ENCODE data around the gene EPB41L4B. TPM values are rescaled to one million over a fixed set of nuclear protein-coding genes. Genes with fewer than 3 reads are reported as not detected.

The EPB41L4B gene
- total RNA-seq, 1 experiment from 2014 or later, result 20.2 TPM

DNA sequence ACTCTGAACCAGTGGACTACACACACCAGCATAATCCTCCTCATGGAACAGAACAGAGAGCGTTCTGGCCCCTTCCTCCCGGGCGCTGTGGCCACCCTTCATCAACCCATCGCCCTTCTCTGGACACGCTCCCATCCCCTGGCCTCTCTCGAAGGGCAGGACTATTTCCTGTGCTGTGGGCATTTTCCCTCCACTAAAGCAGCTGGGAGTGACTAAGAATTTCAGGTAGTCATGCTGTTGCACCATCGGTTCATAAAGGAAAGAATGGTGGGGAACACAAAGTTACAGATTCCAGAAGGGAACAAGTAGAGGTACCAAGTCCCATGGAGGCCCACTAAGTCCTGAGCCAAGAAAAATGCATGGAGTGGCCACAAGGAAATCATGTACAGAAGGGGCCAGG lies 68.6 kb downstream of the EPB41L4B start:
- POLR2A ChIA-PET, result interaction anchor here (1.2 to 4.7 kb wide), 7 partner anchors 20 to 142 kb away, joined by 3 to 25 read pairs (median 5); partner anchors contain the start of gene TMEM245
- peak; percentile 78 for DNase-seq (ENCODE audit: unreplicated experiment)
- intact Hi-C loops (cut with micrococcal nuclease), result no loop called here
- Mint-ChIP-seq H3K27me3 (ENCODE audit: insufficient read depth, unreplicated experiment) (no peaks in the 10 kb centered on the region), H3K36me3 (ENCODE audit: insufficient read depth, unreplicated experiment) (peaks cover 22% of the 10 kb centered on the region), H3K4me1 (ENCODE audit: insufficient read depth, unreplicated experiment) (peaks cover 57% of the 10 kb centered on the region), H3K9me3 (ENCODE audit: unreplicated experiment) (no peaks in the 10 kb centered on the region), H3K4me3 (ENCODE audit: unreplicated experiment) (peak overlapping the region; percentile 59), H3K27ac (ENCODE audit: low read depth, unreplicated experiment) (peak overlapping the region; percentile 96)
- CTCF ChIA-PET, result interaction anchor here (0.6 to 3.6 kb wide), 10 partner anchors 9 to 158 kb away, joined by 3 to 17 read pairs (median 5); no protein-coding TSS in a partner anchor
- TF ChIP-seq, protein P1, sequence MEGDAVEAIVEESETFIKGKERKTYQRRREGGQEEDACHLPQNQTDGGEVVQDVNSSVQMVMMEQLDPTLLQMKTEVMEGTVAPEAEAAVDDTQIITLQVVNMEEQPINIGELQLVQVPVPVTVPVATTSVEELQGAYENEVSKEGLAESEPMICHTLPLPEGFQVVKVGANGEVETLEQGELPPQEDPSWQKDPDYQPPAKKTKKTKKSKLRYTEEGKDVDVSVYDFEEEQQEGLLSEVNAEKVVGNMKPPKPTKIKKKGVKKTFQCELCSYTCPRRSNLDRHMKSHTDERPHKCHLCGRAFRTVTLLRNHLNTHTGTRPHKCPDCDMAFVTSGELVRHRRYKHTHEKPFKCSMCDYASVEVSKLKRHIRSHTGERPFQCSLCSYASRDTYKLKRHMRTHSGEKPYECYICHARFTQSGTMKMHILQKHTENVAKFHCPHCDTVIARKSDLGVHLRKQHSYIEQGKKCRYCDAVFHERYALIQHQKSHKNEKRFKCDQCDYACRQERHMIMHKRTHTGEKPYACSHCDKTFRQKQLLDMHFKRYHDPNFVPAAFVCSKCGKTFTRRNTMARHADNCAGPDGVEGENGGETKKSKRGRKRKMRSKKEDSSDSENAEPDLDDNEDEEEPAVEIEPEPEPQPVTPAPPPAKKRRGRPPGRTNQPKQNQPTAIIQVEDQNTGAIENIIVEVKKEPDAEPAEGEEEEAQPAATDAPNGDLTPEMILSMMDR (IDR thresholded peaks at IDR 0.05; ENCODE audit: unreplicated experiment), result no peak
- BruUV-seq (replicated peaks), result no TSS peak

DNA sequence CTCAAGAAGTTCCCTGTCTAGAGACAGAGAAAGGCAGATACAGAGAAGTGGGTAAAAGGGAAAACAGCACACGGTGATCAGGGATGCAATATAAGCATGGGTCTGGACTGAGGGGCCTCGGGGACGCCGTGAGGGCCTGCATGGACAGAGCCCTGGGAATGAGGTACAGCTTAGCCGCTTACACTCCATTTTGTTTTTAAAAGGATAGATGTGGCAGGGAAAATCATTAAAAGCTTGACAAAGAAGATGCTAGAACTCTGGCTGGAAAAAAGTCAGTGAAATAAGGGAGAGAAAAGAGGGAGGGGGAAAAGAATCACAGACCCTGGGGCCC lies 69.1 kb downstream of the EPB41L4B start:
- no TSS peak for BruUV-seq (replicated peaks)
- intact Hi-C loops (cut with micrococcal nuclease), result no loop called here
- H3K4me1 Mint-ChIP-seq (ENCODE audit: insufficient read depth, unreplicated experiment), result peaks cover 52% of the 10 kb centered on the region

DNA sequence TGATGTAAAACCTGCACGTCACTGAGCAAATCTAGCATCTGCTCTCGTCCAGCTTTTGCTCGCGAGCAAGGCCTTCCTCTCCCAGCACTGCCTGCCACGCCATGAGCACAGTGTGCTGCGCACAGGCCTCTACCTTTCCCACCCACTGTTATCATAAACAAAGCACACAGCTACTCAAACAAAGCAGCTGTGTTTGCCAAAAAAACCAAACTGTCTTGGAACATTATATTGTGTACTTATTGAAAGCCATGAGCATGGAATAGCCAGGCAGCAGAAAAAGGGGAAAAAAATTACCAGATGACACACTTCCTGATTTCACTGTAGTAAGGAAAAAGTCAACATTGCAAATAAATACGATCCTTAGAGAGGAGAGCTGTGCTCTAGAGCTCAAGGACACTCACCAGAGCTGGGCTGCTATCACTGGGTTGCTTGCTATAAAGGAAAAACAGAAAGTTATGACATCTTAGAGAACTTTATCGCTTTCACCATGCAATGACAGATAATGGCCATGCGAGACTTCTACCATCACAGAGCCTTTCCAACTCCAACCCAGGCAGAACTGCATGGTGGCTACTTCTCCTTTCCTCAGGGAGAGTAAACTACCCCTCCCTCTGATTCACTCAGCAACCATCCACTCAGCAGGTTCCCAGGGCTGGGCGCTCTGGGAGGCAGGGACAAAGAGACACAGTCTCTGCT lies 69.6 kb downstream of the EPB41L4B start:
- Mint-ChIP-seq H3K36me3 (ENCODE audit: insufficient read depth, unreplicated experiment) (peaks cover 30% of the 10 kb centered on the region), H3K27me3 (ENCODE audit: insufficient read depth, unreplicated experiment) (no peaks in the 10 kb centered on the region), H3K27ac (ENCODE audit: low read depth, unreplicated experiment) (peak overlapping the region; percentile 96), H3K9me3 (ENCODE audit: unreplicated experiment) (no peaks in the 10 kb centered on the region), H3K4me1 (ENCODE audit: insufficient read depth, unreplicated experiment) (peaks cover 50% of the 10 kb centered on the region), H3K4me3 (ENCODE audit: unreplicated experiment) (peak overlapping the region; percentile 59)
- TF ChIP-seq, protein P1 (IDR thresholded peaks at IDR 0.05; ENCODE audit: unreplicated experiment), result no peak
- BruUV-seq (replicated peaks), result no TSS peak
- intact Hi-C loops (cut with micrococcal nuclease), result no loop called here
- ChIA-PET CTCF (interaction anchor here (0.8 to 3.6 kb wide), 8 partner anchors 7 to 157 kb away, joined by 3 to 17 read pairs (median 4); no protein-coding TSS in a partner anchor), POLR2A (interaction anchor here (0.7 to 4.7 kb wide), 7 partner anchors 19 to 141 kb away, joined by 3 to 25 read pairs (median 5); partner anchors contain the start of gene TMEM245)
- peak; percentile 84 for DNase-seq (ENCODE audit: unreplicated experiment)

More for the DNA sequence above, 69.1 kb downstream of the EPB41L4B start:
- Mint-ChIP-seq H3K27me3 (ENCODE audit: insufficient read depth, unreplicated experiment) (no peaks in the 10 kb centered on the region), H3K4me3 (ENCODE audit: unreplicated experiment) (peak overlapping the region; percentile 59), H3K27ac (ENCODE audit: low read depth, unreplicated experiment) (peak overlapping the region; percentile 96), H3K36me3 (ENCODE audit: insufficient read depth, unreplicated experiment) (peaks cover 28% of the 10 kb centered on the region), H3K9me3 (ENCODE audit: unreplicated experiment) (no peaks in the 10 kb centered on the region)
- ChIA-PET POLR2A (interaction anchor here (0.7 to 4.7 kb wide), 6 partner anchors 19 to 141 kb away, joined by 3 to 25 read pairs (median 6); partner anchors contain the start of gene TMEM245), CTCF (interaction anchor here (0.6 to 3.6 kb wide), 9 partner anchors 8 to 158 kb away, joined by 3 to 17 read pairs (median 4); no protein-coding TSS in a partner anchor)
- TF ChIP-seq, protein P1 (IDR thresholded peaks at IDR 0.05; ENCODE audit: unreplicated experiment), result no peak
- DNase-seq (ENCODE audit: unreplicated experiment), result no peak

DNA sequence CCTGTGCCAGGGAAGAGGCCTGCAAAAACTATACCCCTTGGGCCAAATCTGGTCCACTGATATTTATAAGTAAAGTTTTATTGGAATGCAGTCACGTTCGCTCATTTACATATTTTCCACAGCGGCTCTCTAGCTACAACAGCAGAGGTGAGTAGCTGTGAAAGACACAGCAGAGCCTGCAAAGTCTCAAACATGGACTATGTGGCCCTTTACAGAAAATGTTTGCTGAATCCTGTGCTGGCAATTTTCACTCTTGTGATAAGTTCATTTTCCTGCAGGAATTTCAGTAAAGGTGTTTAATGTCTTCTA lies 70.1 kb downstream of the EPB41L4B start:
- no peaks in the 10 kb centered on the region for H3K27me3 Mint-ChIP-seq (ENCODE audit: insufficient read depth, unreplicated experiment)
- TF ChIP-seq, protein P1 (IDR thresholded peaks at IDR 0.05; ENCODE audit: unreplicated experiment), result no peak
- no peak for DNase-seq (ENCODE audit: unreplicated experiment)
- peaks cover 50% of the 10 kb centered on the region for H3K4me1 Mint-ChIP-seq (ENCODE audit: insufficient read depth, unreplicated experiment)
- no peak overlapping the region for H3K4me3 Mint-ChIP-seq (ENCODE audit: unreplicated experiment)
- BruUV-seq (replicated peaks), result no TSS peak
- H3K27ac Mint-ChIP-seq (ENCODE audit: low read depth, unreplicated experiment), result peak overlapping the region; percentile 96
- ChIA-PET CTCF (interaction anchor here (0.8 to 3.6 kb wide), 6 partner anchors 10 to 71 kb away, joined by 3 to 17 read pairs (median 4); no protein-coding TSS in a partner anchor), POLR2A (interaction anchor here (1.3 to 4.7 kb wide), 4 partner anchors 18 to 132 kb away, joined by 3 to 25 read pairs (median 6); partner anchors contain the start of gene TMEM245)
- no peaks in the 10 kb centered on the region for H3K9me3 Mint-ChIP-seq (ENCODE audit: unreplicated experiment)
- H3K36me3 Mint-ChIP-seq (ENCODE audit: insufficient read depth, unreplicated experiment), result peaks cover 30% of the 10 kb centered on the region
- intact Hi-C loops (cut with micrococcal nuclease), result no loop called here

Measured in MCF 10A (cell line).